CD4-positive, alpha-beta T cell treated with Interleukin-4 for 1 hour (primary cell): ENCODE data around the gene PAMR1.

Source experiments
- DNase-seq, 2 donors: peaks; one replicate each; pipeline ENCODE4 v3.0.0-alpha.2; 2020 to 2022

PAMR1 gene

GRCh38 chr11:35433588-35433987, 91.8 kb downstream of the PAMR1 start:
- DNase-seq: no peak

GRCh38 chr11:35432464-35432863, 93.0 kb downstream of the PAMR1 start:
- no peak for DNase-seq

- no peak for DNase-seq
Observed at GRCh38 chr11:35427071-35427470, 98.3 kb downstream of the PAMR1 start.

GRCh38 chr11:35426351-35426750, 99.1 kb downstream of the PAMR1 start:
- no peak for DNase-seq

- DNase-seq: no peak
Observed at GRCh38 chr11:35425603-35426212, 99.7 kb downstream of the PAMR1 start.

- no peak for DNase-seq
Observed at GRCh38 chr11:35424157-35424940, 101.1 kb downstream of the PAMR1 start.

GRCh38 chr11:35420371-35420770, 105.0 kb downstream of the PAMR1 start:
- DNase-seq: no peak

GRCh38 chr11:35419830-35420333, 105.5 kb downstream of the PAMR1 start:
- no peak for DNase-seq

- DNase-seq: no peak
Observed at GRCh38 chr11:35419184-35419829, 106.1 kb downstream of the PAMR1 start, which contains the start of gene SLC1A2. SLC1A2 (minus strand) TSS chr11:35419558; CDS start chr11:35418966, 592 bp downstream.

- no peak for DNase-seq
Observed at GRCh38 chr11:35418282-35419183, 106.9 kb downstream of the PAMR1 start.

GRCh38 chr11:35415487-35415886, 109.9 kb downstream of the PAMR1 start:
- DNase-seq: no peak

GRCh38 chr11:35414776-35415175, 110.6 kb downstream of the PAMR1 start:
- no peak for DNase-seq

GRCh38 chr11:35414311-35414710, 111.1 kb downstream of the PAMR1 start:
- DNase-seq: no peak

- DNase-seq: no peak
Observed at GRCh38 chr11:35413598-35413997, 111.8 kb downstream of the PAMR1 start.

- DNase-seq: no peak
Observed at GRCh38 chr11:35412285-35412684, 113.1 kb downstream of the PAMR1 start.

- DNase-seq: no peak
Observed at GRCh38 chr11:35407041-35407440, 118.4 kb downstream of the PAMR1 start.

- DNase-seq: no peak
Observed at GRCh38 chr11:35404388-35404775, 121.0 kb downstream of the PAMR1 start.

GRCh38 chr11:35403765-35404387, 121.5 kb downstream of the PAMR1 start:
- no peak for DNase-seq

- no peak for DNase-seq
Observed at GRCh38 chr11:35402751-35403660, 122.4 kb downstream of the PAMR1 start.

GRCh38 chr11:35398881-35399280, 126.5 kb downstream of the PAMR1 start:
- no peak for DNase-seq

GRCh38 chr11:35394941-35395340, 130.5 kb downstream of the PAMR1 start:
- DNase-seq: no peak
